HepG2 (cell line): ENCODE measurements around the gene AKNA. TPM values are rescaled to one million over a fixed set of nuclear protein-coding genes. Genes with fewer than 3 reads are reported as not detected.

Experiments
- ATAC-seq: fragments of 200-7000 bp; cut with Tn5 transposase; 3 replicates; pipeline ENCODE4 v1.9.1; 2020; ENCODE audit warnings: mild to moderate bottlenecking, moderate library complexity
- BruUV-seq: library from RNA; stranded (reverse); fragments of 400-500 nt; replicated peaks from 2 replicates; lab custom pipeline; 2021; lab: Mats Ljungman, UMichigan
- CTCF ChIA-PET: fragments of 300-600 bp; formaldehyde crosslinking; extraction: SDS; loops from one replicate; lab custom pipeline; 2021; ENCODE audit warnings: low total read pairs, inconsistent platforms, low intra/inter-chr PET ratio; lab: Yijun Ruan, JAX
- POLR2A ChIA-PET: fragments of 350-600 bp; sonication (Branson Sonifier 250); formaldehyde crosslinking; loops from one replicate; lab custom pipeline; 2020; ENCODE audit warnings: antibody characterized with exemption, inconsistent platforms; lab: Yijun Ruan, JAX
- DNase-seq: peaks from one replicate; pipeline ENCODE4 v3.0.0-alpha.2; 2015; ENCODE audit warnings: low spot score
- FAIRE-seq: peaks from 3 replicates; lab custom pipeline; 2011; peaks lifted over from hg19 to GRCh38; lab: Jason Lieb, UNC
- H2AFZ ChIP-seq: one replicate; pipeline ENCODE4 v1.6.1; 2011; ENCODE audit warnings: low read length, inconsistent platforms
- H3K27ac ChIP-seq: fragments of 300-600 bp; 3 replicates; pipeline ENCODE4 v1.8.0; 2011; ENCODE audit warnings: mixed run types, mild to moderate bottlenecking, mixed read lengths, low read length, inconsistent platforms; ENCODE audit not compliant: insufficient read depth; ENCODE audit errors: extremely low read length
- H3K27me3 ChIP-seq, 2 experiments: fragments of 200-600 bp in 1 of 2; 2 replicates in 1 of 2; 3 replicates in 1 of 2; pipeline versions ENCODE4 v1.6.0 to v1.8.0; 2011; ENCODE audit warnings: low read length in 2 of 2, mild to moderate bottlenecking in 2 of 2, moderate library complexity in 2 of 2, inconsistent platforms in 1 of 2; ENCODE audit not compliant: insufficient read depth in 2 of 2, control insufficient read depth in 1 of 2
- H3K36me3 ChIP-seq, 2 experiments: fragments of 200-600 bp in 1 of 2; replicated peaks in 1 of 2; 2 replicates in 1 of 2; 3 replicates in 1 of 2; pipeline versions ENCODE4 v1.5.1 to v1.8.0; 2011; ENCODE audit warnings: low read length in 2 of 2, inconsistent platforms in 1 of 2; ENCODE audit not compliant: insufficient read depth in 2 of 2, control insufficient read depth in 1 of 2
- H3K4me1 ChIP-seq: 2 replicates; pipeline ENCODE4 v1.5.1; 2012; ENCODE audit warnings: low read length, inconsistent platforms; ENCODE audit not compliant: insufficient read depth
- H3K4me2 ChIP-seq: 2 replicates; pipeline ENCODE4 v1.6.0; 2011; ENCODE audit warnings: low read depth, low read length, inconsistent platforms
- H3K4me3 ChIP-seq, 3 experiments: fragments of 200-600 bp in 1 of 3; sonication (generic), shearing (Covaris generic) in 1 of 3; replicated peaks in 1 of 3; 2 replicates each; pipeline ENCODE4 v1.5.1; 2011 to 2016; ENCODE audit warnings: low read length in 3 of 3, inconsistent platforms in 2 of 3, low read depth in 2 of 3, mild to moderate bottlenecking in 2 of 3, control low read depth in 1 of 3, mixed read lengths in 1 of 3; ENCODE audit not compliant: insufficient read depth in 1 of 3
- H3K79me2 ChIP-seq: one replicate; pipeline ENCODE4 v1.6.1; 2011; ENCODE audit warnings: low read length, inconsistent platforms; ENCODE audit not compliant: insufficient read depth
- H3K9ac ChIP-seq: 2 replicates; pipeline ENCODE4 v1.6.0; 2011; ENCODE audit warnings: mild to moderate bottlenecking, low read depth, low read length, inconsistent platforms; ENCODE audit not compliant: insufficient read depth
- H3K9me3 ChIP-seq: 2 replicates; pipeline ENCODE4 v1.5.1; 2012; ENCODE audit warnings: mild to moderate bottlenecking, low read length
- H4K20me1 ChIP-seq: 2 replicates; pipeline ENCODE4 v1.6.0; 2011; ENCODE audit warnings: inconsistent platforms, mild to moderate bottlenecking, low read length, moderate library complexity; ENCODE audit not compliant: insufficient read depth
- ATM ChIP-seq: fragments of 450-650 bp; IDR thresholded peaks from 2 replicates; pipeline ENCODE4 v1.7.1; 2017; ENCODE audit warnings: mild to moderate bottlenecking, borderline replicate concordance
- ATRX ChIP-seq: sonication (generic); formaldehyde crosslinking; IDR thresholded peaks from 2 replicates; pipeline ENCODE4 v1.4.0; 2020; ENCODE audit warnings: missing genetic modification reagents, borderline replicate concordance
- CAMTA2 ChIP-seq: sonication (generic); formaldehyde crosslinking; IDR thresholded peaks from 2 replicates; pipeline ENCODE4 v1.4.0; 2020; ENCODE audit warnings: mild to moderate bottlenecking, missing genetic modification reagents, borderline replicate concordance
- FOXA1 ChIP-seq, 2 experiments: fragments of 450-650 bp in 1 of 2; sonication (generic) in 1 of 2; formaldehyde crosslinking in 1 of 2; IDR thresholded peaks; 2 replicates each; pipeline versions ENCODE4 v1.4.0 to v1.6.1; 2016 to 2020; ENCODE audit warnings: missing genetic modification reagents in 1 of 2
- GTF3A ChIP-seq: sonication (generic); formaldehyde crosslinking; conservative IDR thresholded peaks from 2 replicates; pipeline ENCODE4 v1.4.0; 2020; ENCODE audit warnings: mild to moderate bottlenecking, missing genetic modification reagents
- LCORL ChIP-seq, 2 experiments: fragments of 450-650 bp in 1 of 2; sonication (generic) in 1 of 2; formaldehyde crosslinking in 1 of 2; IDR thresholded peaks; 2 replicates each; pipeline versions ENCODE4 v1.5.0 to v1.6.1; 2017 to 2020; ENCODE audit warnings: antibody characterized with exemption in 1 of 2, missing genetic modification reagents in 1 of 2
- PHB2 ChIP-seq: fragments of 450-650 bp; IDR thresholded peaks from 2 replicates; pipeline ENCODE4 v1.6.1; 2018; ENCODE audit not compliant: partially characterized antibody
- ZNF263 ChIP-seq: sonication (generic); formaldehyde crosslinking; IDR thresholded peaks from 2 replicates; pipeline ENCODE4 v1.4.0; 2020; ENCODE audit warnings: missing genetic modification reagents
- WGBS: methylation state at CpG from one replicate; pipeline ENCODE4 v1.1.6; 2017; ENCODE audit warnings: low lambda C conversion rate; 5-methylcytosine and 5-hydroxymethylcytosine counted together
- in situ Hi-C: cut with HindIII; loops from 2 replicates; pipeline ENCODE4 v1.10.0; 2017; ENCODE audit warnings: low pct_unique_long_range_greater_than_20kb; ENCODE audit not compliant: extremely low pct_ligation_motif_present
- intact Hi-C: fragments of 100-400 bp; cut with micrococcal nuclease; formaldehyde crosslinking; loops from one replicate; pipeline ENCODE4 v1.10.0; 2022; ENCODE audit not compliant: unreplicated experiment
- polyA plus RNA-seq, 8 experiments: library from polyadenylated mRNA; depleted of rRNA in 3 of 8; stranded (reverse) in 7 of 8; unstranded in 1 of 8; fragments of >200 nt; fragmentation: Illumina TruSeq in 4 of 8; extraction: Trizol in 4 of 8; gene quantifications; 2 replicates each; pipeline versions ENCODE4 v1.2.1 to v1.2.3, GENCODE V29; 2011 to 2016; ENCODE audit warnings: low read depth in 4 of 8, missing spikeins in 1 of 8, mixed read lengths in 1 of 8; ENCODE audit not compliant: insufficient read depth in 1 of 8
- total RNA-seq, 5 experiments: library from RNA; depleted of rRNA; stranded (reverse); fragments of >200 nt; fragmentation: Illumina TruSeq; extraction: Trizol; gene quantifications; 2 replicates each; pipeline ENCODE4 v1.2.3, GENCODE V29; 2016; ENCODE audit warnings: low read depth in 1 of 5
- TF ChIP-seq, protein P1 (sequence below): IDR thresholded peaks from 2 replicates; pipeline ENCODE4 v1.6.1; 2016; ENCODE audit warnings: missing compliant biosample characterization, missing genetic modification reagents, borderline replicate concordance
- TF ChIP-seq, protein P2 (sequence below): sonication (generic); formaldehyde crosslinking; IDR thresholded peaks from 2 replicates; pipeline ENCODE4 v1.4.0; 2020; ENCODE audit warnings: mild to moderate bottlenecking, missing genetic modification reagents, borderline replicate concordance
- TF ChIP-seq, protein P3 (sequence below): IDR thresholded peaks from 2 replicates; pipeline ENCODE4 v1.6.1; 2016
- TF ChIP-seq, protein P4 (sequence below): sonication (generic); formaldehyde crosslinking; IDR thresholded peaks from 2 replicates; pipeline ENCODE4 v1.4.0; 2020; ENCODE audit warnings: missing genetic modification reagents
- TF ChIP-seq, protein P5 (sequence below): sonication (generic); formaldehyde crosslinking; conservative IDR thresholded peaks from 2 replicates; pipeline ENCODE4 v1.5.0; 2020; ENCODE audit warnings: missing genetic modification reagents
- TF ChIP-seq, protein P6 (sequence below): sonication (generic); formaldehyde crosslinking; IDR thresholded peaks from 2 replicates; pipeline ENCODE4 v1.4.0; 2020; ENCODE audit warnings: mild to moderate bottlenecking, missing genetic modification reagents

AKNA gene
- total and polyA plus RNA-seq, 2 of the 13 experiments (the other 11 are each of a cell fraction or from before 2014, with no cell fraction given), result 3.0 to 3.1 TPM

DNA sequence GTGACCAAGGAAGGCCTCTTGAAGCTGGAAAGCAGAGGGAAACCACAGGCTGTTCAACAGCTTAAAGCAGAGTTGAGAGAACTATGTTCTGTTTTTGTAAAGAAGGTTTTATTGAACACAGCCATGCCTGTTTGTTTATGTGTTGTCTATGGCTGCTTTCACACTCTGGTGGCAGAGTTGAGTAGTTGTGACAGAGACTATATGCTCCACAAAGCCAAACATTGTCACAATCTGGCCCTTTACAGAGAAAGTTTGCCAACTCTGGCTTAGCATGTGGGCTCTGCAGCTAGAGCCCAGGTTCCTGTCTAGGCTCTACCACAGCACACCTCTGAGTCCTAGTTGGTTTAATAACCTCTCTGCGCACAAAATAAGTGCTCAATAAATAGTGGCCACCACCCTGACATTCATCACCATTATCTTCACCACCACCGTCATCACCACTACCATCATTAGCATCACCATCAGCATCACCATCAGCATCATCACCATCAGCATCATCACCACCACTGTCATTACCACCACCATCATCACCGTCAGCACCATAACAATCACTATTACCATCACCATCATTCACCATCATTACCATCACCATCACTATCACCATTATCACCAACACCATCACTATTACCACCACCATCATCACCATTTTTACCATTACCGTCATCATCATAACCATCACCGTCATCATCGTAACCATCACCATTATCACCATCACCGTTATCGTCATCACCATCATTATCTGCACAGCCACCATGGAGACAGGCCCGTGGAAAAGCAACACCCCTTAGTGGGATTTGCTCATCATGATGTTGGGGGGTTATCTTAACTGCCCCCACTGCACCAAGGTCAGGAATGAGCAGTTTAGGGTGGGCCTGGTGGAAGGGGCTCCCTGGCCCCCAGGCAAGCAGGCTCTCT lies 18.3 kb downstream of the AKNA start:
- H3K9me3 ChIP-seq, result no peaks in the 10 kb centered on the region
- peaks cover 0 to 13% of the 10 kb centered on the region in 2 experiments; a peak in 2 of 5 replicates for H3K36me3 ChIP-seq
- BruUV-seq, result TSS peak; percentile 39
- H4K20me1 ChIP-seq, result no peaks in the 10 kb centered on the region
- no peak for FAIRE-seq
- POLR2A ChIA-PET, result no interaction called here
- no peak overlapping the region for H3K4me3 ChIP-seq
- H3K79me2 ChIP-seq, result no peaks in the 10 kb centered on the region
- no peak overlapping the region for H3K27ac ChIP-seq
- intact Hi-C loops (no loop called here), in situ Hi-C loops (no loop called here)
- CTCF ChIA-PET, result no interaction called here
- no peaks in the 10 kb centered on the region for H3K27me3 ChIP-seq
- no peak overlapping the region for H2AFZ ChIP-seq
- H3K4me1 ChIP-seq, result peaks cover 6% of the 10 kb centered on the region
- ATAC-seq, result no peak
- WGBS, result 98% methylated on average over 9 of the region's 9 CpGs
- DNase-seq, result no peak
- H3K9ac ChIP-seq, result no peak overlapping the region
- no peak overlapping the region for H3K4me2 ChIP-seq
- TF ChIP-seq, protein P1, sequence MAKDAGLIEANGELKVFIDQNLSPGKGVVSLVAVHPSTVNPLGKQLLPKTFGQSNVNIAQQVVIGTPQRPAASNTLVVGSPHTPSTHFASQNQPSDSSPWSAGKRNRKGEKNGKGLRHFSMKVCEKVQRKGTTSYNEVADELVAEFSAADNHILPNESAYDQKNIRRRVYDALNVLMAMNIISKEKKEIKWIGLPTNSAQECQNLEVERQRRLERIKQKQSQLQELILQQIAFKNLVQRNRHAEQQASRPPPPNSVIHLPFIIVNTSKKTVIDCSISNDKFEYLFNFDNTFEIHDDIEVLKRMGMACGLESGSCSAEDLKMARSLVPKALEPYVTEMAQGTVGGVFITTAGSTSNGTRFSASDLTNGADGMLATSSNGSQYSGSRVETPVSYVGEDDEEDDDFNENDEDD, result no peak
- TF ChIP-seq, protein P2, sequence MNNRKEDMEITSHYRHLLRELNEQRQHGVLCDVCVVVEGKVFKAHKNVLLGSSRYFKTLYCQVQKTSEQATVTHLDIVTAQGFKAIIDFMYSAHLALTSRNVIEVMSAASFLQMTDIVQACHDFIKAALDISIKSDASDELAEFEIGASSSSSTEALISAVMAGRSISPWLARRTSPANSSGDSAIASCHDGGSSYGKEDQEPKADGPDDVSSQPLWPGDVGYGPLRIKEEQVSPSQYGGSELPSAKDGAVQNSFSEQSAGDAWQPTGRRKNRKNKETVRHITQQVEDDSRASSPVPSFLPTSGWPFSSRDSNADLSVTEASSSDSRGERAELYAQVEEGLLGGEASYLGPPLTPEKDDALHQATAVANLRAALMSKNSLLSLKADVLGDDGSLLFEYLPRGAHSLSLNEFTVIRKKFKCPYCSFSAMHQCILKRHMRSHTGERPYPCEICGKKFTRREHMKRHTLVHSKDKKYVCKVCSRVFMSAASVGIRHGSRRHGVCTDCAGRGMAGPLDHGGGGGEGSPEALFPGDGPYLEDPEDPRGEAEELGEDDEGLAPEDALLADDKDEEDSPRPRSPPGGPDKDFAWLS (CRISPR knock-in tag), result no peak
- TF ChIP-seq, protein P3, sequence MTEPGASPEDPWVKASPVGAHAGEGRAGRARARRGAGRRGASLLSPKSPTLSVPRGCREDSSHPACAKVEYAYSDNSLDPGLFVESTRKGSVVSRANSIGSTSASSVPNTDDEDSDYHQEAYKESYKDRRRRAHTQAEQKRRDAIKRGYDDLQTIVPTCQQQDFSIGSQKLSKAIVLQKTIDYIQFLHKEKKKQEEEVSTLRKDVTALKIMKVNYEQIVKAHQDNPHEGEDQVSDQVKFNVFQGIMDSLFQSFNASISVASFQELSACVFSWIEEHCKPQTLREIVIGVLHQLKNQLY (CRISPR knock-in tag), result no peak
- TF ChIP-seq, protein P4, sequence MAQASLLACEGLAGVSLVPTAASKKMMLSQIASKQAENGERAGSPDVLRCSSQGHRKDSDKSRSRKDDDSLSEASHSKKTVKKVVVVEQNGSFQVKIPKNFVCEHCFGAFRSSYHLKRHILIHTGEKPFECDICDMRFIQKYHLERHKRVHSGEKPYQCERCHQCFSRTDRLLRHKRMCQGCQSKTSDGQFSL (CRISPR knock-in tag), result no peak
- TF ChIP-seq CAMTA2 (CRISPR knock-in tag) (no peak), LCORL (IDR thresholded peaks at IDR 0.05) (0 out of 2 replicates have a peak, but pooled peaks have one; percentile 17), LCORL (CRISPR knock-in tag; IDR thresholded peaks at IDR 0.05) (no peak), ATRX (no peak), ATM (peak; percentile 23; the same call in 1 of the 2 replicates), GTF3A (CRISPR knock-in tag) (no peak), FOXA1 (IDR thresholded peaks at IDR 0.05) (0 out of 2 replicates have a peak, but pooled peaks have one; percentile 42), FOXA1 (CRISPR knock-in tag; IDR thresholded peaks at IDR 0.05) (no peak), PHB2 (peak; percentile 45), ZNF263 (CRISPR knock-in tag) (no peak)
- TF ChIP-seq, protein P5, sequence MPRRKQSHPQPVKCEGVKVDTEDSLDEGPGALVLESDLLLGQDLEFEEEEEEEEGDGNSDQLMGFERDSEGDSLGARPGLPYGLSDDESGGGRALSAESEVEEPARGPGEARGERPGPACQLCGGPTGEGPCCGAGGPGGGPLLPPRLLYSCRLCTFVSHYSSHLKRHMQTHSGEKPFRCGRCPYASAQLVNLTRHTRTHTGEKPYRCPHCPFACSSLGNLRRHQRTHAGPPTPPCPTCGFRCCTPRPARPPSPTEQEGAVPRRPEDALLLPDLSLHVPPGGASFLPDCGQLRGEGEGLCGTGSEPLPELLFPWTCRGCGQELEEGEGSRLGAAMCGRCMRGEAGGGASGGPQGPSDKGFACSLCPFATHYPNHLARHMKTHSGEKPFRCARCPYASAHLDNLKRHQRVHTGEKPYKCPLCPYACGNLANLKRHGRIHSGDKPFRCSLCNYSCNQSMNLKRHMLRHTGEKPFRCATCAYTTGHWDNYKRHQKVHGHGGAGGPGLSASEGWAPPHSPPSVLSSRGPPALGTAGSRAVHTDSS (CRISPR knock-in tag), result no peak
- TF ChIP-seq, protein P6, sequence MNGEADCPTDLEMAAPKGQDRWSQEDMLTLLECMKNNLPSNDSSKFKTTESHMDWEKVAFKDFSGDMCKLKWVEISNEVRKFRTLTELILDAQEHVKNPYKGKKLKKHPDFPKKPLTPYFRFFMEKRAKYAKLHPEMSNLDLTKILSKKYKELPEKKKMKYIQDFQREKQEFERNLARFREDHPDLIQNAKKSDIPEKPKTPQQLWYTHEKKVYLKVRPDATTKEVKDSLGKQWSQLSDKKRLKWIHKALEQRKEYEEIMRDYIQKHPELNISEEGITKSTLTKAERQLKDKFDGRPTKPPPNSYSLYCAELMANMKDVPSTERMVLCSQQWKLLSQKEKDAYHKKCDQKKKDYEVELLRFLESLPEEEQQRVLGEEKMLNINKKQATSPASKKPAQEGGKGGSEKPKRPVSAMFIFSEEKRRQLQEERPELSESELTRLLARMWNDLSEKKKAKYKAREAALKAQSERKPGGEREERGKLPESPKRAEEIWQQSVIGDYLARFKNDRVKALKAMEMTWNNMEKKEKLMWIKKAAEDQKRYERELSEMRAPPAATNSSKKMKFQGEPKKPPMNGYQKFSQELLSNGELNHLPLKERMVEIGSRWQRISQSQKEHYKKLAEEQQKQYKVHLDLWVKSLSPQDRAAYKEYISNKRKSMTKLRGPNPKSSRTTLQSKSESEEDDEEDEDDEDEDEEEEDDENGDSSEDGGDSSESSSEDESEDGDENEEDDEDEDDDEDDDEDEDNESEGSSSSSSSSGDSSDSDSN (CRISPR knock-in tag), result no peak
